WTC11 (cell line): ENCODE measurements around the gene CRYBG3. TPM values are rescaled to one million over a fixed set of nuclear protein-coding genes. Genes with fewer than 3 reads are reported as not detected.

Source experiments
- ATAC-seq: fragments of 200-7000 bp; cut with Tn5 transposase; 2 replicates; pipeline ENCODE4 v1.10.0; 2021; ENCODE audit warnings: mild to moderate bottlenecking, moderate library complexity
- CTCF ChIA-PET: fragments of 300-600 bp; sonication (Branson Sonifier 250); formaldehyde crosslinking; loops from one replicate; lab custom pipeline; 2021; ENCODE audit warnings: antibody characterized with exemption; lab: Charles Lee
- POLR2A ChIA-PET: fragments of 350-600 bp; sonication (Branson Sonifier 250); formaldehyde crosslinking; loops from one replicate; lab custom pipeline; 2021; ENCODE audit warnings: antibody characterized with exemption; lab: Charles Lee
- DNase-seq: peaks from one replicate; pipeline ENCODE4 v3.0.0; 2021; ENCODE audit warnings: low spot score
- H3K27ac Mint-ChIP-seq: 2 replicates; pipeline ENCODE4 v1.8.0; 2021; ENCODE audit warnings: mixed read lengths
- H3K27me3 Mint-ChIP-seq: 2 replicates; pipeline ENCODE4 v1.8.0; 2021; ENCODE audit warnings: low read depth, mild to moderate bottlenecking, moderate library complexity, mixed read lengths
- H3K36me3 Mint-ChIP-seq: 2 replicates; pipeline ENCODE4 v1.8.0; 2021; ENCODE audit warnings: mixed read lengths
- H3K4me1 Mint-ChIP-seq: 2 replicates; pipeline ENCODE4 v1.8.0; 2022; ENCODE audit warnings: mixed read lengths
- H3K4me3 Mint-ChIP-seq: 2 replicates; pipeline ENCODE4 v1.8.0; 2021; ENCODE audit warnings: mild to moderate bottlenecking, moderate library complexity, mixed read lengths
- H3K9me3 Mint-ChIP-seq: 2 replicates; pipeline ENCODE4 v1.8.0; 2021; ENCODE audit warnings: mixed read lengths
- KAT7 ChIP-seq: sonication (generic); formaldehyde crosslinking; IDR thresholded peaks from 2 replicates; pipeline ENCODE4 v1.8.1; 2023; ENCODE audit warnings: missing genetic modification reagents, mild to moderate bottlenecking, borderline replicate concordance
- NR1H2 ChIP-seq: sonication (generic); formaldehyde crosslinking; IDR thresholded peaks from 2 replicates; pipeline ENCODE4 v1.9.0; 2021; ENCODE audit warnings: mild to moderate bottlenecking, moderate library complexity, missing genetic modification reagents
- PRRX2 ChIP-seq: fragments of 250-450 bp; sonication (Bioruptor Pico); IDR thresholded peaks from 2 replicates; pipeline ENCODE4 v1.8.0; 2021; ENCODE audit warnings: mild to moderate bottlenecking
- TEAD1 ChIP-seq: sonication (generic); formaldehyde crosslinking; IDR thresholded peaks from 2 replicates; pipeline ENCODE4 v1.8.0; 2022; ENCODE audit warnings: mild to moderate bottlenecking, missing genetic modification reagents
- total RNA-seq: library from RNA; stranded (reverse); gene quantifications from 3 replicates; pipeline ENCODE4 v1.2.3, GENCODE V29; 2021
- TF ChIP-seq, protein P1 (sequence below): sonication (generic); formaldehyde crosslinking; IDR thresholded peaks from 2 replicates; pipeline ENCODE4 v1.8.0; 2022; ENCODE audit warnings: missing genetic modification reagents
- TF ChIP-seq, protein P2 (sequence below): fragments of 250-450 bp; sonication (Bioruptor Pico); IDR thresholded peaks from 2 replicates; pipeline ENCODE4 v1.9.0; 2021; ENCODE audit warnings: moderate library complexity, mild to moderate bottlenecking, inconsistent platforms, borderline replicate concordance
- TF ChIP-seq, protein P3 (sequence below): sonication (generic); formaldehyde crosslinking; IDR thresholded peaks from 2 replicates; pipeline ENCODE4 v1.8.0; 2023; ENCODE audit warnings: mild to moderate bottlenecking, missing genetic modification reagents
- TF ChIP-seq, protein P4 (sequence below): sonication (generic); formaldehyde crosslinking; IDR thresholded peaks from 2 replicates; pipeline ENCODE4 v1.8.0; 2023; ENCODE audit warnings: missing genetic modification reagents, mild to moderate bottlenecking, borderline replicate concordance
- TF ChIP-seq, protein P5 (sequence below): sonication (generic); formaldehyde crosslinking; IDR thresholded peaks from 2 replicates; pipeline ENCODE4 v1.8.1; 2023; ENCODE audit warnings: mild to moderate bottlenecking, missing genetic modification reagents, borderline replicate concordance
- TF ChIP-seq, protein P6 (sequence below): sonication (generic); formaldehyde crosslinking; IDR thresholded peaks from 2 replicates; pipeline ENCODE4 v1.8.1; 2022; ENCODE audit warnings: mild to moderate bottlenecking, moderate library complexity, missing genetic modification reagents
- TF ChIP-seq, protein P7 (sequence below): fragments of 250-450 bp; sonication (Bioruptor Pico); IDR thresholded peaks from 2 replicates; pipeline ENCODE4 v1.8.0; 2021; ENCODE audit warnings: mild to moderate bottlenecking

The CRYBG3 gene
- total RNA-seq, 1 experiment from 2014 or later = 13.6 TPM

DNA sequence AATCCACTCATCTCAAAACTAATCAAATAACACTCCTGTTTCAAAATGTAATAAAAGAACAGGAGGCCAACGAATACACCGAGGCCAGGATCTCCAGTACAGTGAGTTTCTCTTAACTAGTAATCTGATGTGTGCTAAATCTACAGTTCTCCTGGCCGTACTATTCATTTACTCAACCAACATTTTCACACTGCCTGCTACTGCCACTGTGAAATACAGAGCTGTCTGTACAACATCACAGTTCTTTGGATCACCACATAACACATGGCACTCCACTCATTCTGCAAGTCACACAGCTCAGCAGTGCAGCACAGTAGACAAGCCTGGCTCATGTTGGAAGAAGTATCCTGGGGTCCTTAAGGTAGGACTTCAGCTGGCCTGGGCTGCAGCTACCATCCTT, 128.5 kb downstream of the CRYBG3 start (continued):
- TF ChIP-seq, protein P1, sequence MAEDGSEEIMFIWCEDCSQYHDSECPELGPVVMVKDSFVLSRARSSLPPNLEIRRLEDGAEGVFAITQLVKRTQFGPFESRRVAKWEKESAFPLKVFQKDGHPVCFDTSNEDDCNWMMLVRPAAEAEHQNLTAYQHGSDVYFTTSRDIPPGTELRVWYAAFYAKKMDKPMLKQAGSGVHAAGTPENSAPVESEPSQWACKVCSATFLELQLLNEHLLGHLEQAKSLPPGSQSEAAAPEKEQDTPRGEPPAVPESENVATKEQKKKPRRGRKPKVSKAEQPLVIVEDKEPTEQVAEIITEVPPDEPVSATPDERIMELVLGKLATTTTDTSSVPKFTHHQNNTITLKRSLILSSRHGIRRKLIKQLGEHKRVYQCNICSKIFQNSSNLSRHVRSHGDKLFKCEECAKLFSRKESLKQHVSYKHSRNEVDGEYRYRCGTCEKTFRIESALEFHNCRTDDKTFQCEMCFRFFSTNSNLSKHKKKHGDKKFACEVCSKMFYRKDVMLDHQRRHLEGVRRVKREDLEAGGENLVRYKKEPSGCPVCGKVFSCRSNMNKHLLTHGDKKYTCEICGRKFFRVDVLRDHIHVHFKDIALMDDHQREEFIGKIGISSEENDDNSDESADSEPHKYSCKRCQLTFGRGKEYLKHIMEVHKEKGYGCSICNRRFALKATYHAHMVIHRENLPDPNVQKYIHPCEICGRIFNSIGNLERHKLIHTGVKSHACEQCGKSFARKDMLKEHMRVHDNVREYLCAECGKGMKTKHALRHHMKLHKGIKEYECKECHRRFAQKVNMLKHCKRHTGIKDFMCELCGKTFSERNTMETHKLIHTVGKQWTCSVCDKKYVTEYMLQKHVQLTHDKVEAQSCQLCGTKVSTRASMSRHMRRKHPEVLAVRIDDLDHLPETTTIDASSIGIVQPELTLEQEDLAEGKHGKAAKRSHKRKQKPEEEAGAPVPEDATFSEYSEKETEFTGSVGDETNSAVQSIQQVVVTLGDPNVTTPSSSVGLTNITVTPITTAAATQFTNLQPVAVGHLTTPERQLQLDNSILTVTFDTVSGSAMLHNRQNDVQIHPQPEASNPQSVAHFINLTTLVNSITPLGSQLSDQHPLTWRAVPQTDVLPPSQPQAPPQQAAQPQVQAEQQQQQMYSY (CRISPR knock-in tag) = no peak
- TF ChIP-seq, protein P2, sequence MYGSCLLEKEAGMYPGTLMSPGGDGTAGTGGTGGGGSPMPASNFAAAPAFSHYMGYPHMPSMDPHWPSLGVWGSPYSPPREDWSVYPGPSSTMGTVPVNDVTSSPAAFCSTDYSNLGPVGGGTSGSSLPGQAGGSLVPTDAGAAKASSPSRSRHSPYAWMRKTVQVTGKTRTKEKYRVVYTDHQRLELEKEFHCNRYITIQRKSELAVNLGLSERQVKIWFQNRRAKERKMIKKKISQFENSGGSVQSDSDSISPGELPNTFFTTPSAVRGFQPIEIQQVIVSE (CRISPR knock-in tag) = no peak
- TF ChIP-seq, protein P3, sequence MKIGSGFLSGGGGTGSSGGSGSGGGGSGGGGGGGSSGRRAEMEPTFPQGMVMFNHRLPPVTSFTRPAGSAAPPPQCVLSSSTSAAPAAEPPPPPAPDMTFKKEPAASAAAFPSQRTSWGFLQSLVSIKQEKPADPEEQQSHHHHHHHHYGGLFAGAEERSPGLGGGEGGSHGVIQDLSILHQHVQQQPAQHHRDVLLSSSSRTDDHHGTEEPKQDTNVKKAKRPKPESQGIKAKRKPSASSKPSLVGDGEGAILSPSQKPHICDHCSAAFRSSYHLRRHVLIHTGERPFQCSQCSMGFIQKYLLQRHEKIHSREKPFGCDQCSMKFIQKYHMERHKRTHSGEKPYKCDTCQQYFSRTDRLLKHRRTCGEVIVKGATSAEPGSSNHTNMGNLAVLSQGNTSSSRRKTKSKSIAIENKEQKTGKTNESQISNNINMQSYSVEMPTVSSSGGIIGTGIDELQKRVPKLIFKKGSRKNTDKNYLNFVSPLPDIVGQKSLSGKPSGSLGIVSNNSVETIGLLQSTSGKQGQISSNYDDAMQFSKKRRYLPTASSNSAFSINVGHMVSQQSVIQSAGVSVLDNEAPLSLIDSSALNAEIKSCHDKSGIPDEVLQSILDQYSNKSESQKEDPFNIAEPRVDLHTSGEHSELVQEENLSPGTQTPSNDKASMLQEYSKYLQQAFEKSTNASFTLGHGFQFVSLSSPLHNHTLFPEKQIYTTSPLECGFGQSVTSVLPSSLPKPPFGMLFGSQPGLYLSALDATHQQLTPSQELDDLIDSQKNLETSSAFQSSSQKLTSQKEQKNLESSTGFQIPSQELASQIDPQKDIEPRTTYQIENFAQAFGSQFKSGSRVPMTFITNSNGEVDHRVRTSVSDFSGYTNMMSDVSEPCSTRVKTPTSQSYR (CRISPR knock-in tag) = no peak
- TF ChIP-seq KAT7 (CRISPR knock-in tag) = no peak
- TF ChIP-seq, protein P4, sequence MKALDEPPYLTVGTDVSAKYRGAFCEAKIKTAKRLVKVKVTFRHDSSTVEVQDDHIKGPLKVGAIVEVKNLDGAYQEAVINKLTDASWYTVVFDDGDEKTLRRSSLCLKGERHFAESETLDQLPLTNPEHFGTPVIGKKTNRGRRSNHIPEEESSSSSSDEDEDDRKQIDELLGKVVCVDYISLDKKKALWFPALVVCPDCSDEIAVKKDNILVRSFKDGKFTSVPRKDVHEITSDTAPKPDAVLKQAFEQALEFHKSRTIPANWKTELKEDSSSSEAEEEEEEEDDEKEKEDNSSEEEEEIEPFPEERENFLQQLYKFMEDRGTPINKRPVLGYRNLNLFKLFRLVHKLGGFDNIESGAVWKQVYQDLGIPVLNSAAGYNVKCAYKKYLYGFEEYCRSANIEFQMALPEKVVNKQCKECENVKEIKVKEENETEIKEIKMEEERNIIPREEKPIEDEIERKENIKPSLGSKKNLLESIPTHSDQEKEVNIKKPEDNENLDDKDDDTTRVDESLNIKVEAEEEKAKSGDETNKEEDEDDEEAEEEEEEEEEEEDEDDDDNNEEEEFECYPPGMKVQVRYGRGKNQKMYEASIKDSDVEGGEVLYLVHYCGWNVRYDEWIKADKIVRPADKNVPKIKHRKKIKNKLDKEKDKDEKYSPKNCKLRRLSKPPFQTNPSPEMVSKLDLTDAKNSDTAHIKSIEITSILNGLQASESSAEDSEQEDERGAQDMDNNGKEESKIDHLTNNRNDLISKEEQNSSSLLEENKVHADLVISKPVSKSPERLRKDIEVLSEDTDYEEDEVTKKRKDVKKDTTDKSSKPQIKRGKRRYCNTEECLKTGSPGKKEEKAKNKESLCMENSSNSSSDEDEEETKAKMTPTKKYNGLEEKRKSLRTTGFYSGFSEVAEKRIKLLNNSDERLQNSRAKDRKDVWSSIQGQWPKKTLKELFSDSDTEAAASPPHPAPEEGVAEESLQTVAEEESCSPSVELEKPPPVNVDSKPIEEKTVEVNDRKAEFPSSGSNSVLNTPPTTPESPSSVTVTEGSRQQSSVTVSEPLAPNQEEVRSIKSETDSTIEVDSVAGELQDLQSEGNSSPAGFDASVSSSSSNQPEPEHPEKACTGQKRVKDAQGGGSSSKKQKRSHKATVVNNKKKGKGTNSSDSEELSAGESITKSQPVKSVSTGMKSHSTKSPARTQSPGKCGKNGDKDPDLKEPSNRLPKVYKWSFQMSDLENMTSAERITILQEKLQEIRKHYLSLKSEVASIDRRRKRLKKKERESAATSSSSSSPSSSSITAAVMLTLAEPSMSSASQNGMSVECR = no peak

DNA sequence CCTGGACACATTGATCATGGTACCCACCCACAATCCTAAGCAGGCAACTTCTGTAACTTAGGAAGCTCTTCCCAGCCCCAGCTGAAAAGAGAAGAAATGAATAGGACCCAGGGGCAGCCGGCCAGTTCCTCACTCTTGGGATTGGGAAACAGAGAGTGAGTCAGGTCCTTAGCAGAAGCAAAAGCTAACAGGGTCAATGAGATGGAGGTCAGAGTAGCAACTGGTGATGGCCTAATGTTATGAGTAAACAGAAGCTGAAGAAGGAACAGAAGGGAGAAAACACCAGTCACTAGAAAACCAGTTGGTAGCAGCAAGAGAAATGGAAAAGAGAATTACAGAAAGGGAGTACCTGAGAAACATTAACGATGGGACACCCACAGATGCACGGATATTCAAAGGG, 130.5 kb downstream of the CRYBG3 start:
- Mint-ChIP-seq H3K27ac (no peak overlapping the region), H3K4me3 (no peak overlapping the region), H3K36me3 (peaks cover 6% of the 10 kb centered on the region; the same call in 1 of the 2 replicates), H3K4me1 (peaks cover 12% of the 10 kb centered on the region), H3K27me3 (no peaks in the 10 kb centered on the region), H3K9me3 (no peaks in the 10 kb centered on the region)
- TF ChIP-seq TEAD1 (no peak), NR1H2 (CRISPR knock-in tag) (no peak), PRRX2 (no peak)
- TF ChIP-seq, protein P5, sequence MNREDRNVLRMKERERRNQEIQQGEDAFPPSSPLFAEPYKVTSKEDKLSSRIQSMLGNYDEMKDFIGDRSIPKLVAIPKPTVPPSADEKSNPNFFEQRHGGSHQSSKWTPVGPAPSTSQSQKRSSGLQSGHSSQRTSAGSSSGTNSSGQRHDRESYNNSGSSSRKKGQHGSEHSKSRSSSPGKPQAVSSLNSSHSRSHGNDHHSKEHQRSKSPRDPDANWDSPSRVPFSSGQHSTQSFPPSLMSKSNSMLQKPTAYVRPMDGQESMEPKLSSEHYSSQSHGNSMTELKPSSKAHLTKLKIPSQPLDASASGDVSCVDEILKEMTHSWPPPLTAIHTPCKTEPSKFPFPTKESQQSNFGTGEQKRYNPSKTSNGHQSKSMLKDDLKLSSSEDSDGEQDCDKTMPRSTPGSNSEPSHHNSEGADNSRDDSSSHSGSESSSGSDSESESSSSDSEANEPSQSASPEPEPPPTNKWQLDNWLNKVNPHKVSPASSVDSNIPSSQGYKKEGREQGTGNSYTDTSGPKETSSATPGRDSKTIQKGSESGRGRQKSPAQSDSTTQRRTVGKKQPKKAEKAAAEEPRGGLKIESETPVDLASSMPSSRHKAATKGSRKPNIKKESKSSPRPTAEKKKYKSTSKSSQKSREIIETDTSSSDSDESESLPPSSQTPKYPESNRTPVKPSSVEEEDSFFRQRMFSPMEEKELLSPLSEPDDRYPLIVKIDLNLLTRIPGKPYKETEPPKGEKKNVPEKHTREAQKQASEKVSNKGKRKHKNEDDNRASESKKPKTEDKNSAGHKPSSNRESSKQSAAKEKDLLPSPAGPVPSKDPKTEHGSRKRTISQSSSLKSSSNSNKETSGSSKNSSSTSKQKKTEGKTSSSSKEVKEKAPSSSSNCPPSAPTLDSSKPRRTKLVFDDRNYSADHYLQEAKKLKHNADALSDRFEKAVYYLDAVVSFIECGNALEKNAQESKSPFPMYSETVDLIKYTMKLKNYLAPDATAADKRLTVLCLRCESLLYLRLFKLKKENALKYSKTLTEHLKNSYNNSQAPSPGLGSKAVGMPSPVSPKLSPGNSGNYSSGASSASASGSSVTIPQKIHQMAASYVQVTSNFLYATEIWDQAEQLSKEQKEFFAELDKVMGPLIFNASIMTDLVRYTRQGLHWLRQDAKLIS (CRISPR knock-in tag) = no peak
- TF ChIP-seq, protein P6, sequence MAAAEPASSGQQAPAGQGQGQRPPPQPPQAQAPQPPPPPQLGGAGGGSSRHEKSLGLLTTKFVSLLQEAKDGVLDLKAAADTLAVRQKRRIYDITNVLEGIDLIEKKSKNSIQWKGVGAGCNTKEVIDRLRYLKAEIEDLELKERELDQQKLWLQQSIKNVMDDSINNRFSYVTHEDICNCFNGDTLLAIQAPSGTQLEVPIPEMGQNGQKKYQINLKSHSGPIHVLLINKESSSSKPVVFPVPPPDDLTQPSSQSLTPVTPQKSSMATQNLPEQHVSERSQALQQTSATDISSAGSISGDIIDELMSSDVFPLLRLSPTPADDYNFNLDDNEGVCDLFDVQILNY = no peak
- TF ChIP-seq, protein P3 (CRISPR knock-in tag) = no peak
- TF ChIP-seq, protein P7, sequence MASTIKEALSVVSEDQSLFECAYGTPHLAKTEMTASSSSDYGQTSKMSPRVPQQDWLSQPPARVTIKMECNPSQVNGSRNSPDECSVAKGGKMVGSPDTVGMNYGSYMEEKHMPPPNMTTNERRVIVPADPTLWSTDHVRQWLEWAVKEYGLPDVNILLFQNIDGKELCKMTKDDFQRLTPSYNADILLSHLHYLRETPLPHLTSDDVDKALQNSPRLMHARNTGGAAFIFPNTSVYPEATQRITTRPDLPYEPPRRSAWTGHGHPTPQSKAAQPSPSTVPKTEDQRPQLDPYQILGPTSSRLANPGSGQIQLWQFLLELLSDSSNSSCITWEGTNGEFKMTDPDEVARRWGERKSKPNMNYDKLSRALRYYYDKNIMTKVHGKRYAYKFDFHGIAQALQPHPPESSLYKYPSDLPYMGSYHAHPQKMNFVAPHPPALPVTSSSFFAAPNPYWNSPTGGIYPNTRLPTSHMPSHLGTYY (CRISPR knock-in tag) = no peak
- DNase-seq (no peak), ATAC-seq (no peak)
- ChIA-PET CTCF (interaction anchor here (0.6 kb wide), 1 partner anchor 277 kb away, joined by 3 read pairs; no protein-coding TSS in a partner anchor), POLR2A (no interaction called here)
